Testis (tissue), 2 donors: ENCODE results near the gene PDP2.

ENCODE experiments used
- CTCF ChIP-seq, 3 experiments: fragments of 450-650 bp in 2 of 3; fragments of 200-600 bp in 1 of 3; sonication (generic) in 1 of 3; IDR thresholded peaks; one replicate each; pipeline ENCODE4 v1.5.1; 2016 to 2019; ENCODE audit warnings: antibody characterized with exemption in 3 of 3, mild to moderate bottlenecking in 2 of 3, moderate library complexity in 1 of 3
- POLR2A ChIP-seq: fragments of 450-650 bp; IDR thresholded peaks from one replicate; pipeline ENCODE4 v1.6.1; 2017; ENCODE audit warnings: antibody characterized with exemption, mild to moderate bottlenecking, moderate library complexity

GRCh38 chr16:66931665-66932064 lies 51.4 kb downstream of the PDP2 start:
- no peak for TF ChIP-seq CTCF (IDR thresholded peaks at IDR 0.05)
- TF ChIP-seq POLR2A = no peak
